Fibroblast of mammary gland (primary cell): ENCODE results near the gene AGTPBP1.
A peak's percentile ranks its signal among the peaks of the same experiment; 100 is the strongest.
"Not testable (repeated sequence)": the region's sequence is repeated elsewhere in the genome, so short reads cannot be mapped to it uniquely, and the experiment has no call there.

Experiments used
- DNase-seq: peaks from one replicate; pipeline ENCODE4 v3.0.0-alpha.2; 2010; ENCODE audit warnings: low read depth
- H3K4me3 ChIP-seq: 2 replicates; pipeline ENCODE4 v1.5.1; 2011; ENCODE audit warnings: low read depth, mild to moderate bottlenecking, low read length, moderate library complexity; ENCODE audit not compliant: control insufficient read depth
- TF ChIP-seq, protein P1 (sequence below): conservative IDR thresholded peaks from 2 replicates; pipeline ENCODE4 v1.5.1; 2011; ENCODE audit warnings: low read depth, low read length, inconsistent platforms; ENCODE audit not compliant: control insufficient read depth, insufficient read depth

AGTPBP1 gene

GRCh38 chr9:85575868-85576267 is 165.9 kb downstream of the AGTPBP1 start:
- TF ChIP-seq, protein P1, sequence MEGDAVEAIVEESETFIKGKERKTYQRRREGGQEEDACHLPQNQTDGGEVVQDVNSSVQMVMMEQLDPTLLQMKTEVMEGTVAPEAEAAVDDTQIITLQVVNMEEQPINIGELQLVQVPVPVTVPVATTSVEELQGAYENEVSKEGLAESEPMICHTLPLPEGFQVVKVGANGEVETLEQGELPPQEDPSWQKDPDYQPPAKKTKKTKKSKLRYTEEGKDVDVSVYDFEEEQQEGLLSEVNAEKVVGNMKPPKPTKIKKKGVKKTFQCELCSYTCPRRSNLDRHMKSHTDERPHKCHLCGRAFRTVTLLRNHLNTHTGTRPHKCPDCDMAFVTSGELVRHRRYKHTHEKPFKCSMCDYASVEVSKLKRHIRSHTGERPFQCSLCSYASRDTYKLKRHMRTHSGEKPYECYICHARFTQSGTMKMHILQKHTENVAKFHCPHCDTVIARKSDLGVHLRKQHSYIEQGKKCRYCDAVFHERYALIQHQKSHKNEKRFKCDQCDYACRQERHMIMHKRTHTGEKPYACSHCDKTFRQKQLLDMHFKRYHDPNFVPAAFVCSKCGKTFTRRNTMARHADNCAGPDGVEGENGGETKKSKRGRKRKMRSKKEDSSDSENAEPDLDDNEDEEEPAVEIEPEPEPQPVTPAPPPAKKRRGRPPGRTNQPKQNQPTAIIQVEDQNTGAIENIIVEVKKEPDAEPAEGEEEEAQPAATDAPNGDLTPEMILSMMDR, result no peak

DNA sequence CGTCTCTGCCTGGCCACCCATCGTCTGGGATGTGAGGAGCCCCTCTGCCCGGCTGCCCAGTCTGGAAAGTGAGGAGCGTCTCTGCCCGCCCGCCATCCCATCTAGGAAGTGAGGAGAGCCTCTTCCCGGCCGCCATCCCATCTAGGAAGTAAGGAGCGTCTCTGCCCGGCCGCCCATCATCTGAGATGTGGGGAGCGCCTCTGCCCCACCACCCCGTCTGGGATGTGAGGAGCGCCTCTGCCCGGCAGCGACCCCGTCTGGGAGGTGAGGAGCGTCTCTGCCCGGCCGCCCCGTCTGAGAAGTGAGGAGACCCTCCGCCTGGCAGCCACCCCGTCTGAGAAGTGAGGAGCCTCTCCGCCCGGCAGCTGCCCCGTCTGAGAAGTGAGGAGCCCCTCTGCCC is 168.2 kb downstream of the AGTPBP1 start:
- not testable (repeated sequence) for H3K4me3 ChIP-seq, DNase-seq

More at GRCh38 chr9:85575868-85576267, 165.9 kb downstream of the AGTPBP1 start:
- H3K4me3 ChIP-seq, result no peak overlapping the region
- DNase-seq, result no peak

DNA sequence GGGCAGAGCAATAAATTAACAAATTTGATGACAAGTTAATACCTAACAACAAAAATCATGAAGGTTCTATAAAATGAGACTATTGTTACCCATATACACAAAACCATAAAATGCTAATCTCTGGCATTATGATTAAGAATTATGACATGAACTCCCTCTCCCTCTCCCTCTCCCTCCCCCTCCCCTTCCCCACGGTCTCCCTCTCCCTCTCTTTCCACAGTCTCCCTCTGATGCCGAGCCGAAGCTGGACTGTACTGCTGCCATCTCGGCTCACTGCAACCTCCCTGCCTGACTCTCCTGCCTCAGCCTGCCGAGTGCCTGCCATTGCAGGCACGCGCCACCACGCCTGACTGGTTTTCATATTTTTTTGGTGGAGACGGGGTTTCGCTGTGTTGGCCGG is 168.8 kb downstream of the AGTPBP1 start:
- H3K4me3 ChIP-seq, result not testable (repeated sequence)

DNA sequence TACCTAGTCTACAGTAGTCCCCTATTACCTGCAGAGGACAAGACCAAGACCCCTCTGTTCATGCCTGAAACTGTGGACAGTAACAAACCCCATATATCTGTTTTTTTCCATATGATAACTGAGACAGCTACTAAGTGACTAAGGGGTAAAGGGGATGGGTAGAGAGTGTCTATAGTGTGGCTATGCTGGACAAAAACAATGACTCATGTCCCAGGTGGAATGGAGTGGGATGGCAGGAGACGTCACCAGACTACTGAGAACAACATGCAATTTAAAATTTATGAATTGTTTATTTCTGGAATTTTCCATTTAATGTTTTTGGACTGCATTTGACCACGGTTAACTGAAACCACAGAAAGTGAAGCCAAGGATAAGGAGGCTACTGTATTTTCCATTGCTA is 171.8 kb downstream of the AGTPBP1 start:
- TF ChIP-seq, protein P1, result no peak

More for the DNA sequence above, 168.8 kb downstream of the AGTPBP1 start:
- not testable (repeated sequence) for DNase-seq

GRCh38 chr9:85559526-85559925 is 182.2 kb downstream of the AGTPBP1 start:
- no peak for DNase-seq
- TF ChIP-seq, protein P1, result no peak
- no peak overlapping the region for H3K4me3 ChIP-seq

More for the DNA sequence above, 171.8 kb downstream of the AGTPBP1 start:
- DNase-seq, result peak; percentile 89
- no peak overlapping the region for H3K4me3 ChIP-seq

- TF ChIP-seq, protein P1, result no peak
- no peak for DNase-seq
- no peak overlapping the region for H3K4me3 ChIP-seq
Observed at GRCh38 chr9:85554349-85554748, 187.4 kb downstream of the AGTPBP1 start.

DNA sequence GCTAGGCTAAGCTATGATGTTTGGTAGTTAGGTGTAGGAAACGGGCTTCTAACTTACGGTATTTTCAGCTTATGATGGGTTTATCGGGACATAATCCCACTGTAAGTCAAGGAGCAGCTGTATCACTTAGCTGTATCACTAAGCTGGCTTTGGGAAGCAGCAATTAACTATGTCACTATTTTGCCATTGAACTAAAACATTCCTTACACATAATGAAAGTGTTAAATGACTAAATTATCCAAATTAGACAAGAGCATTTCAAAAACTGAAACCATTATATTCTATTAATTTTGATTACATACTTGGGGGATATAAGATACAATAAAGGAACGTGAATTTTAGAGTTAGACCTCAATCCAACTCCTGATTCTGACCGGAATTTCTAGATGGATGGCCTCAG is 188.3 kb downstream of the AGTPBP1 start:
- TF ChIP-seq, protein P1, result no peak
- DNase-seq, result no peak
- no peak overlapping the region for H3K4me3 ChIP-seq

- no peak for DNase-seq
- H3K4me3 ChIP-seq, result no peak overlapping the region
- TF ChIP-seq, protein P1, result no peak
Observed at GRCh38 chr9:85547599-85547998, 194.2 kb downstream of the AGTPBP1 start.
